ENCODE results near the gene ABCC10.
A peak's percentile ranks its signal among the peaks of the same experiment; 100 is the strongest.
"Not testable (repeated sequence)": the region's sequence is repeated elsewhere in the genome, so short reads cannot be mapped to it uniquely, and the experiment has no call there.

The ABCC10 gene

DNA sequence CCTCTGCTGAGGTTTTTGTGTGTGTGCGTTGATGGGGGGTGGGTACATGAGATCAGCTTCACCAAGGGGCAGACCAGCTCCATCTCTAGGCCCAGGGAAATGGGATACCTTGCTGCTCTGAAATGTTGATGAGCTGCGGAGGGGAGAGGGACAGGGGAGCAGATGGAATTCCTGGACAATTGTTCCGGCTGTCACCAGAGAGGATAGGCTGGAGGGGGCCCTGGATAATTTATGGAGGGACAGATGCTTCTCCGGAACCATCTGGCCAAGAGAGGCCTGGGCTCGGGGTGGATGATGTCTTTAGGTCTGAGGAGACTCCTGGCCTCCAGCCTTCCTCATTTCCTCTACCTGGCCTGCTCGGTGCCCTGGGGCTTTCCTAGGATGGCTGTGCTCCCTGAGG lies 48.2 kb downstream of the ABCC10 start:
- no peak for DNase-seq

DNA sequence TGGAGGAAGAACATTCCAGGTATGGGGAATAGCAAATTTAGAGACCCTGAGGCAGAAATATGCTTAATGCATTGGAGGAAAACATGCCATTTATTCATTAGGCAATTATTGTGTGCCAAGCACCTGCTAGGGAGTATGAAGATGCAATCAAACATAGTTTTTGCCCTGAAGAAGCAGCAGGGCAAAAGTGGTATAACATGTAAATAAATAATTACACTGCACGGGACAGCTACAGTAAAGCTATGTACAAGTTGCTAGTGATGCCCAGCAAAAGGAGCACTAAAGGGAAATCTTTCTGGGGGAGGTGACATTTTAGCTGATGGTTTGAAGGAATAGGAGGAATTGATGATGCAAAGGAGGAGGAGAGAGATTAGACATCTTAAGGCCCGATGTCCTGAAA lies 49.4 kb downstream of the ABCC10 start:
- DNase-seq, result no peak

DNA sequence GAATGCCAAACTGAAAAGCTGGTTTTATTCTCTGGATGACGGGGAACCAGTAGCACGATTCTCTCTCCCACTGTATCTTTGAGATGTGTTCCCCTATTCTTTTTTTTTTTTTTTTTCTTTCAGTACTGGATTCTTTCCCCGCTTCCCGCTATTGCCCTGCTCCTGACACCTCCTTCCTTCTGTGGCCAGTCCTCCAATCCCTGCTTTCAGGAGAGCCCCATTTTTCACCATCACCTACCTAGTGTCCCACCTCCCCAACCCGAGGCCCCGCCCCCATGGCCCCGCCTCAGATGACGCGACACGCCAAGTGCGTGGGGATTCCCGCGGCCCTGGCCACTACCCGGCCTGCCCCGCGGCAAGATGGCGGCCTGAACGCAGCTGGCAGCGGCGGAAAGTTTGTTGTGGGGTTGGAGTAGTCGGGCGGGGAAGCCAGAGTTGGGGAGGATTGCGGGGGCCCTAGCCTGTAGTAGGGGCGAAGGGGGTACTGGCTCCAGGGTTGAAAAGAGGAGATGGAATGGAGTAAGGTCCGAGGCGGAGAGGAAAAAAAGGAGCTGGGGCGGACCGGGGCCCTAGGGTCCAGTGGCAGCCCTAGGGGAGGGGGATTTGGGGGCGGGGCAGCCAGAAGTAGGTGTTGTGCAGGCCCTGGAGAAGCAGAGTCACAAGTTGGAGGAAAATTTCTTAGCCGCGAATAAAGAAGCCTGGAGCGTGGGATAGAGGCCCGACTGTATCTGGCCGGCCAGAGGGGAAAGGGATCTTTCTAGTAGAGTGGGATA lies 50.1 kb downstream of the ABCC10 start, which contains the start of gene TJAP1:
Gene TJAP1 (plus strand): TSS at position 336 of the 773 bp plus-strand sequence. CDS start 21,432 bp downstream, outside the sequence.
- DNase-seq, result peak; percentile 77 to 88

- DNase-seq, result no peak
Measured at GRCh38 chr6:43478008-43478372, 50.6 kb downstream of the ABCC10 start.

DNA sequence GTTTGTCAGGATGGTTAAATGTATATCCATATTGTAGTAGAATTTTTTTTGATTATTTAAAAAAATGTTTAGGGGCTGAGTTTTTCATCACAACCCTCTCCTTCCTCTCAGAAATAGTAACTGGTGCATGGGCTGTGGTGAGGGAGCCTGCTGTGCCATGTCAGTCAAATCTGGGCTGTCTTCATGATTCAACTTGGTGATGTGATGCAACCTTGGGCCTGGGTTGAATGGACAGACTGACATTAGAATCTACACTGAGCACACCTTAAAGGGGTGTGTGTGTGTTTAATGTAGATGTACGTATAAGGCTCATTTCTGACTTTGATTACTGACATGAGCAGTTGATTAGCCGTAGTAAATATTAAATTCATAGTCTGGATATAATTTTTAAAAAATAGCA lies 53.7 kb downstream of the ABCC10 start:
- DNase-seq, result no peak

DNA sequence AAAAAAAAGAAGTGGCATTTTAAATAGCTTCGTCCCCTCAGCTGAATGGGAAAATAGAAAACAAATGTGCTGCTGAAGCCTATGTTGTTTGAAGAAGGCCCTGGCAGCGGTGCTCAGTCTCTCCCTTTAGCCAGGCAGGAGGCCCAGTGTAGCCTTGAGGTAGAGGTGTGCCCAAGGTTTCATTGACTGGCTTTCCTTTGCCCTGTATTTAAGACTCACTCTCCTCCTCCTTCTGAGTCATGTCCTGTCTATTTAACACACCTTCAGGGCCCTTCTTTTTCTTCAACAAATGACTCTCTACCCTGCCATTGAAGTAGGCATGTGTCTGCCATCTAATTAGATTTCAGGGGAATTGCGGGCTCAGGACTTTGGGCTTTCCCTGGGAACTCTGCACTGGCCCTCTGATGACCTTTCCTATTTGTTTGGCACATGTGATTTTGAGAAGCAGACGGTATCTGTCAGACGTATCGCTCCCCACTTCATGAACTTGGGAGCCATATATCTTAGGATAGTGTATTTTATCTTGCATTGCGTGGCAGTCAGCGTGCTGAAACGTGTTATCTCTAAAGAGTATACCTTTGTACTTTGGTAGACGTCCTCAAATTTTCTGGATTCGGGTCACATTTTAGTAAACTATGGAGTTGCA lies 54.4 kb downstream of the ABCC10 start:
- no peak for DNase-seq

DNA sequence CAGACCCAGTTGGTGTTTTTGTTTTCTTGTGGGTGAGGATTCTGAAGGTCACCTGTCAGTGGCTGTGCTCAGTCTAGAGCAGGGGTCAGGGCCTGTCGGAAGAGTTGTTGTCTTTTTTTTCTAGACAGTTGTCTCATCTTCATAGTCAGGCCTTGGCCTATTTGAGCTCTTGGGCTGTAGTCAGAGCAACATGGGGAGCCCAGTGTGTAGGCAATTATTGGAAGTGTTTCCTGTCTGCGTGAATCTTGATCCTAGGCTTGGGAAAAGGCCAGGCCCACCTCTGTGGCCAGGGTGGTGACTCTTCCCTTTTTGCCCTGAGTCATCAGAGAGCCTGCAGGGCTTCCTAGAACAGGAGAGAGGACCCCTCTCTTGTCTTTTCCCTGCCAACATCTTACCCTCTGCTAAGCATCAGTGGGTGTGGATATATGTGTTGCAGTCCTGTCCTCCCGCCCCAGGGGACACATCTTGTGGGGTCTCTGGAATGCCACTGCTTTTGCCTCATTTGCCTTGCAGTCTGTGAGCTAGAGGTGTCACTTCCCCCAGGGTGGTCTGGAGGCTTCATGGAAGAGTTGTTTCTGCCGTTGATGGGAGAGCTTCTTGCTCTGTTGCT lies 61.4 kb downstream of the ABCC10 start:
- no peak for DNase-seq

- DNase-seq, result peak; percentile 92 to 98
Measured at GRCh38 chr6:43489277-43490072, 62.1 kb downstream of the ABCC10 start.

- DNase-seq, result no peak
Measured at GRCh38 chr6:43490523-43490939, 63.2 kb downstream of the ABCC10 start.

GRCh38 chr6:43491750-43492661 lies 64.7 kb downstream of the ABCC10 start:
- peak; percentile 77 to 88 for DNase-seq

GRCh38 chr6:43492673-43493072 lies 65.3 kb downstream of the ABCC10 start:
- peak in 1 of 2 donors; percentile 30 for DNase-seq

DNA sequence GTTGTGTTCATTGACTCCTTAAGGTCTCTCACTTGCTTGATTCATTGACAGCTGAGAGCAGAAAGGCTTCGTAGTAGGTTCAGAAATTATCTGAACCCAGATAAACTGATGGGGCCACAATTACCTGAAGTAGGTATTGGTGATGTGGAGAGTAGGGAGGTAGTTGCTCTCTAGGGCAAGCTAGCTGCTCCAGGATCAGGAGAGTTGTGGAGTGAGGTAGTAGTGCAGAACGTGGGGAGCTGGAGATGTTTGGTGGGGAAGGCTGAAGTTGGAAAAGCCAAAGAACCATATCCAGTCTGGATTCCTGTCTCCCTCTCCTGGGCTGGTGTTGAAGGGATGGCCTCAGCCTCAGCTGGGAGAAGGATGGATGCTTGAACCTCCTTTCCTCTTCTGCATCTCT lies 65.9 kb downstream of the ABCC10 start:
- DNase-seq, result no peak

DNA sequence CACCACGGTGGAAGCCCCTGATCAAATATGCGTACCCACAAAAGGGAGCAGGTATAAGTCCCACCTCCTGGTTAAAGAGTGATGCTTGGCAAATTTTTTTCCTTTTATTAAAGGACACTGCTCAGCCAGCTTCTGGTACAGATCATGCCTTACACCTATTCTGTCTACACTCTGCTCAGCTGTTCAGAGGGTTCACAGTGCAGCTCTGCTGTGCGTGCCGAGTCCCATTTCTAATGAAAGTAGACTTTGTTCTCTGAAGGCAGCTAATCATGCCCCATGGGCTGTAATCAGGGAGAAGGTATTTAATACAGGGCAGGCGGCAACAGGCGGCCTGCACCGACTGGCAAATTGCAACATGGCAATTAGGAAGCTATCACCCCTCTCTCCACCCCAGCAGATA lies 66.5 kb downstream of the ABCC10 start:
- no peak for DNase-seq

DNA sequence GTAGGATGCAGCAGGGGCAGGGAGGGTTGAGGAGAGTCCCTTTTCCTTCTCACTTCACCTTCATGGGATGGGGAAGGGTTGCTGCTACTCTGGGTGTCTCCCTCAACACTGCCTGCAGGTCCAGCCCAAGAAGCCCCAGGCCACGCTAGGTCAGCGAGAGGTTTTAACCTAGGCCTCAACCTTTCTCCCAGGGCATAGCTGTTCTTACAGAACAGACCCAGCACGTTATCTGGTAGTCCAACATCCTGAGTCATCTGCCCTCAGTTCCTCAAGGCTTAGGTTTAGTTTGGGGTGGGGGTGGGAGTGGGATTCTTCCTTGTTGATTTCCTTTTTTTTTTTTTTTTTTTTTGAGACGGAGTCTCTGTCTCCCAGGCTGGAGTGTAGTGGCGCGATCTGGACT lies 67.0 kb downstream of the ABCC10 start:
- no peak for DNase-seq

- DNase-seq, result no peak
Measured at GRCh38 chr6:43494766-43495165, 67.4 kb downstream of the ABCC10 start.

- no peak for DNase-seq
Measured at GRCh38 chr6:43495409-43495941, 68.1 kb downstream of the ABCC10 start.

GRCh38 chr6:43496370-43497128 lies 69.2 kb downstream of the ABCC10 start:
- DNase-seq, result peak; percentile 15 to 20

DNA sequence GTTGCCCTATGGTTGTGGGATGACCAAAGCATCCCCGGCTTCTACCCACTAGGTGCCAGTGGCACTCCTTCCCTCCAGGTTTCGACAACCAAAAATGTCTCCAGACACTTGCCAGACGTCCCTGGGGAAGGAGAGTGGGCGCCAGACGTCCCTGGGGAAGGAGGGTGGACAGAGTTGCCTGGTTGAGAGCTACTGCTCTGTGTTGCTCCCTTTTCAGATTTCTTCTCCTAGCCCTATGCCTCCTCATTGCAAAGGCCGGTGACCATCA lies 69.7 kb downstream of the ABCC10 start:
- DNase-seq, result no peak

DNA sequence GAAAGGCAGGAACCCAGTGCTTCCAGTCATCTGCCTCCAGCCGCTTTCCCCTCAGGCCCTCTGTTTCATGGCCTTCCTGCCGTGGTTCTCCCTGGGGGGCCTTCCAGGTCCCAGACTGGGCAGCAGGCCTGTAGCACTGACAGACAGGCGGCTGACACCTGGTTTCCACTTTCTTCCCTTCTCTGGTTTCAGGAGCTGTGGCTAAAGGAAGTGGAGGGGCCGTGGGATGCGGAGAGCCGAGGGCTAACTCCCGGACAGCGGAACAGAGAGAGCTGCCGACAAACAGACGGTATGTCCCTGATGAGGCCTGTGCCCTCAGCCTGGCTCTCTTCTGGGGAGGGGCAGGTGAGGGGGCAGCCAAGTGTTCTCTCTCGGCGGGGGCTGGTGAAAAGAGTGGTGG lies 70.3 kb downstream of the ABCC10 start:
- DNase-seq, result no peak

DNA sequence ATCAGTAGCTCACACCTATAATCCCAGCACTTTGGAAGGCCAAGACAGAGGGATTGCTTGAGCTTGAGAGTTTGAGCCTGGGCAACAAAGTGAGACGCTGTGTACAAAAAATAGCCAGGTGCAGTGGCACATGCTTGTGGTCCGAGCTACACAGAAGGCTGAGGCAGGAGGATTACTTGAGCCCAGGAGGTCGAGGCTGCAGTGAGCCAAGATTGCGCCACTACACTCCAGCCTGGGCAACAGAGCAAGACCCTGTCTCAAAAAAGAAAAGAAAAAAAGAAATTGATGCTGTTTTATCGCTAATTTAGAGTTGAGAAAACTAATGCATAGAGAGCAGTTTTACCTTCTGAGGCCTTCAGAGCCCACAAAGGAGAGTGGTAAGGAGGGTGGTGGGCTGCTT lies 71.0 kb downstream of the ABCC10 start:
- DNase-seq, result not testable (repeated sequence)

Measured in hippocampal formation (tissue), 2 donors.